ENCODE measurements around the gene PHIP. TPM values are rescaled to one million over a fixed set of nuclear protein-coding genes. Genes with fewer than 3 reads are reported as not detected.

PHIP gene
- total and polyA plus RNA-seq, 9 of the 15 experiments (the other 6 are each of a cell fraction or from before 2014, with no cell fraction given): 8.1 to 36.3 (median 16.5) TPM

DNA sequence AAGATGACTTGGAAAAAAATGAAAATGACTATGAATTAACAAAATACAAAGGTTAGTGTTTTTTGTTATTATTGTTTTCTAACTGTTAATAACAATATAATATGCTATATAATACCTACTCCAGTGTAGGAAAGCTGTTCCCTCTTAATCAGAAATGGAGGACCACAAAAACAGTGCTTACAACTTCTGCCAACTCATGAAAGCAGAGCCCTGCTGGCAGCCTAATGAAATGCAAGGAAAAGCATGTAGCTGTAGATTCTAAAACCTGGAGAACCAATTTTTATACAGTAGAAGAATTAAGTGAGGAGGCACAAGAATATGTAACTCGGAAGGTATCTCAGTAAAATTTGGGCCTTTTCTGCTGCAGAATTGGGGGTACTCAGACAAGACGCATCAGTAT lies 29.4 kb downstream of the PHIP start:
- no peak for TF ChIP-seq NELFE (IDR thresholded peaks at IDR 0.05; ENCODE audit: insufficient read depth, insufficient read length)
- TF ChIP-seq, protein P1, sequence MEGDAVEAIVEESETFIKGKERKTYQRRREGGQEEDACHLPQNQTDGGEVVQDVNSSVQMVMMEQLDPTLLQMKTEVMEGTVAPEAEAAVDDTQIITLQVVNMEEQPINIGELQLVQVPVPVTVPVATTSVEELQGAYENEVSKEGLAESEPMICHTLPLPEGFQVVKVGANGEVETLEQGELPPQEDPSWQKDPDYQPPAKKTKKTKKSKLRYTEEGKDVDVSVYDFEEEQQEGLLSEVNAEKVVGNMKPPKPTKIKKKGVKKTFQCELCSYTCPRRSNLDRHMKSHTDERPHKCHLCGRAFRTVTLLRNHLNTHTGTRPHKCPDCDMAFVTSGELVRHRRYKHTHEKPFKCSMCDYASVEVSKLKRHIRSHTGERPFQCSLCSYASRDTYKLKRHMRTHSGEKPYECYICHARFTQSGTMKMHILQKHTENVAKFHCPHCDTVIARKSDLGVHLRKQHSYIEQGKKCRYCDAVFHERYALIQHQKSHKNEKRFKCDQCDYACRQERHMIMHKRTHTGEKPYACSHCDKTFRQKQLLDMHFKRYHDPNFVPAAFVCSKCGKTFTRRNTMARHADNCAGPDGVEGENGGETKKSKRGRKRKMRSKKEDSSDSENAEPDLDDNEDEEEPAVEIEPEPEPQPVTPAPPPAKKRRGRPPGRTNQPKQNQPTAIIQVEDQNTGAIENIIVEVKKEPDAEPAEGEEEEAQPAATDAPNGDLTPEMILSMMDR (IDR thresholded peaks at IDR 0.05 in 2 of 3, conservative IDR thresholded peaks at IDR 0.05 in 1 of 3; ENCODE audit: insufficient read depth in 2 of 3, low read depth in 1 of 3, low read length in 3 of 3): peak; percentile 19 to 50 (median 40); a peak in 4 of 6 replicates
- TF ChIP-seq, protein P2, sequence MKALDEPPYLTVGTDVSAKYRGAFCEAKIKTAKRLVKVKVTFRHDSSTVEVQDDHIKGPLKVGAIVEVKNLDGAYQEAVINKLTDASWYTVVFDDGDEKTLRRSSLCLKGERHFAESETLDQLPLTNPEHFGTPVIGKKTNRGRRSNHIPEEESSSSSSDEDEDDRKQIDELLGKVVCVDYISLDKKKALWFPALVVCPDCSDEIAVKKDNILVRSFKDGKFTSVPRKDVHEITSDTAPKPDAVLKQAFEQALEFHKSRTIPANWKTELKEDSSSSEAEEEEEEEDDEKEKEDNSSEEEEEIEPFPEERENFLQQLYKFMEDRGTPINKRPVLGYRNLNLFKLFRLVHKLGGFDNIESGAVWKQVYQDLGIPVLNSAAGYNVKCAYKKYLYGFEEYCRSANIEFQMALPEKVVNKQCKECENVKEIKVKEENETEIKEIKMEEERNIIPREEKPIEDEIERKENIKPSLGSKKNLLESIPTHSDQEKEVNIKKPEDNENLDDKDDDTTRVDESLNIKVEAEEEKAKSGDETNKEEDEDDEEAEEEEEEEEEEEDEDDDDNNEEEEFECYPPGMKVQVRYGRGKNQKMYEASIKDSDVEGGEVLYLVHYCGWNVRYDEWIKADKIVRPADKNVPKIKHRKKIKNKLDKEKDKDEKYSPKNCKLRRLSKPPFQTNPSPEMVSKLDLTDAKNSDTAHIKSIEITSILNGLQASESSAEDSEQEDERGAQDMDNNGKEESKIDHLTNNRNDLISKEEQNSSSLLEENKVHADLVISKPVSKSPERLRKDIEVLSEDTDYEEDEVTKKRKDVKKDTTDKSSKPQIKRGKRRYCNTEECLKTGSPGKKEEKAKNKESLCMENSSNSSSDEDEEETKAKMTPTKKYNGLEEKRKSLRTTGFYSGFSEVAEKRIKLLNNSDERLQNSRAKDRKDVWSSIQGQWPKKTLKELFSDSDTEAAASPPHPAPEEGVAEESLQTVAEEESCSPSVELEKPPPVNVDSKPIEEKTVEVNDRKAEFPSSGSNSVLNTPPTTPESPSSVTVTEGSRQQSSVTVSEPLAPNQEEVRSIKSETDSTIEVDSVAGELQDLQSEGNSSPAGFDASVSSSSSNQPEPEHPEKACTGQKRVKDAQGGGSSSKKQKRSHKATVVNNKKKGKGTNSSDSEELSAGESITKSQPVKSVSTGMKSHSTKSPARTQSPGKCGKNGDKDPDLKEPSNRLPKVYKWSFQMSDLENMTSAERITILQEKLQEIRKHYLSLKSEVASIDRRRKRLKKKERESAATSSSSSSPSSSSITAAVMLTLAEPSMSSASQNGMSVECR (CRISPR knock-in tag; IDR thresholded peaks at IDR 0.05): no peak
- TF ChIP-seq DMBX1 (CRISPR knock-in tag; IDR thresholded peaks at IDR 0.05; ENCODE audit: borderline replicate concordance): no peak
- TF ChIP-seq CHCHD3 (CRISPR knock-in tag; IDR thresholded peaks at IDR 0.05): no peak
- TF ChIP-seq ZNF507 (tag; conservative IDR thresholded peaks at IDR 0.05): no peak
- TF ChIP-seq LEF1 (IDR thresholded peaks at IDR 0.05): no peak
- TF ChIP-seq MAFG (tag; conservative IDR thresholded peaks at IDR 0.05): 0 out of 2 replicates have a peak, but pooled peaks have one; percentile 22
- TF ChIP-seq MAFF (IDR thresholded peaks at IDR 0.05; ENCODE audit: low read length): 0 out of 2 replicates have a peak, but pooled peaks have one; percentile 18
- no peak for TF ChIP-seq SMAD3 (CRISPR knock-in tag; conservative IDR thresholded peaks at IDR 0.05)
- peak; percentile 34; the same call in 1 of the 2 replicates for TF ChIP-seq MAFK (IDR thresholded peaks at IDR 0.05; ENCODE audit: low read length)
- TF ChIP-seq NFE2 (IDR thresholded peaks at IDR 0.05; ENCODE audit: low read depth): peak; percentile 69; the same call in 1 of the 2 replicates
- TF ChIP-seq MECOM (CRISPR knock-in tag; IDR thresholded peaks at IDR 0.05): no peak
- no peak for TF ChIP-seq ZNF184 (CRISPR knock-in tag; IDR thresholded peaks at IDR 0.05)
- no peak for TF ChIP-seq CBFB (CRISPR knock-in tag; IDR thresholded peaks at IDR 0.05)
- TF ChIP-seq EP300 (IDR thresholded peaks at IDR 0.05; ENCODE audit: low read length): no peak
- no peak for TF ChIP-seq ZBTB17 (CRISPR knock-in tag; IDR thresholded peaks at IDR 0.05)
- H3K9me3 ChIP-seq (replicated peaks; ENCODE audit: control insufficient read depth, insufficient read depth, low read depth, low read length): no peaks in the 10 kb centered on the region; the same call in 1 of the 2 replicates
- H3K4me2 ChIP-seq (ENCODE audit: insufficient read depth, low read length): no peak overlapping the region
- H3K27me3 ChIP-seq (ENCODE audit: control insufficient read depth in 2 of 2, insufficient read depth in 2 of 2, low read length in 2 of 2): no peaks in the 10 kb centered on the region
- H3K4me3 ChIP-seq: no peak overlapping the region
- ATAC-seq: peak; percentile 84
- WGBS (ENCODE audit: insufficient coverage, low coverage, missing lambda C conversion rate): 97% methylated on average over 2 of the region's 2 CpGs
- no peak overlapping the region for H3K9ac ChIP-seq (ENCODE audit: insufficient read depth in 1 of 2, low read depth in 2 of 2, low read length in 2 of 2)
- H3K4me1 ChIP-seq (replicated peaks in 1 of 2; ENCODE audit: control insufficient read depth in 2 of 2, insufficient read depth in 2 of 2, low read length in 2 of 2): no peaks in the 10 kb centered on the region
- no TSS peak for BruUV-seq (replicated peaks)
- POLR2A ChIA-PET: interaction anchor here (0.6 to 1.0 kb wide), 3 partner anchors 14 to 28 kb away, joined by 3 to 4 read pairs (median 4); no protein-coding TSS in a partner anchor
- no peak overlapping the region for H3K27ac ChIP-seq (ENCODE audit: extremely low read depth, low read depth, low read length)
- H4K20me1 ChIP-seq (replicated peaks; ENCODE audit: control insufficient read depth, insufficient read depth, low read length): no peaks in the 10 kb centered on the region
- intact Hi-C loops (cut with micrococcal nuclease) (no loop called here), in situ Hi-C loops (cut with MboI) (no loop called here)
- DNase-seq (ENCODE audit: extremely low read depth in 1 of 4, low spot score in 3 of 4): peak; percentile 12 to 42 (median 20)
- H3K79me2 ChIP-seq (ENCODE audit: control insufficient read depth, insufficient read depth, low read length): peaks cover 51% of the 10 kb centered on the region
- FAIRE-seq: peak; percentile 19
- H3K36me3 ChIP-seq (ENCODE audit: control insufficient read depth, insufficient read depth, low read length): peaks cover 69% of the 10 kb centered on the region
- no peaks in the 10 kb centered on the region for H3K9me1 ChIP-seq (ENCODE audit: control insufficient read depth, insufficient read depth, low read length)
- no peak overlapping the region for H2AFZ ChIP-seq (ENCODE audit: low read depth, low read length)
- CTCF ChIA-PET (ENCODE audit: low intra/inter-chr PET ratio): no interaction called here

Data from K562 (cell line).